Panc1 (cell line): Measurements from ENCODE around the gene CCDC197.

Source experiments
- CTCF ChIP-seq: fragments of 450-650 bp; IDR thresholded peaks from 2 replicates; pipeline ENCODE4 v1.5.1; 2017; ENCODE audit warnings: mild to moderate bottlenecking
- SIN3A ChIP-seq: IDR thresholded peaks from 2 replicates; pipeline ENCODE4 v1.6.1; 2012; ENCODE audit warnings: low read depth, mild to moderate bottlenecking, low read length, moderate library complexity, borderline replicate concordance; ENCODE audit not compliant: insufficient read depth

- TF ChIP-seq CTCF (no peak), SIN3A (no peak)
These were observed 42.0 kb downstream of the CCDC197 start for GRCh38 chr14:94038921-94039629.
